Measurements from ENCODE around the gene AIP. TPM values are rescaled to one million over a fixed set of nuclear protein-coding genes. Genes with fewer than 3 reads are reported as not detected.
"Not testable (repeated sequence)": the region's sequence is repeated elsewhere in the genome, so short reads cannot be mapped to it uniquely, and the experiment has no call there.

AIP gene
- total RNA-seq, 2 experiments from 2014 or later = 149 to 164 TPM

- Mint-ChIP-seq H3K27ac (peak overlapping the region; percentile 99), H3K9me3 (no peaks in the 10 kb centered on the region), H3K27me3 (no peaks in the 10 kb centered on the region), H3K4me1 (peaks cover 56% of the 10 kb centered on the region), H3K4me3 (peak overlapping the region; percentile 86), H3K36me3 (ENCODE audit: low read depth) (peaks cover 40% of the 10 kb centered on the region)
- POLR2A ChIA-PET = interaction anchor here (0.9 to 1.2 kb wide), 2 partner anchors 55 to 146 kb away, joined by 3 to 4 read pairs; partner anchors contain the start of gene NUDT8
- DNase-seq = peak; percentile 68
- CTCF ChIA-PET = interaction anchor here (0.9 to 2.0 kb wide), 5 partner anchors 16 to 83 kb away, joined by 3 to 10 read pairs (median 4); partner anchors contain the start of genes PPP1CA and TMEM134
Observed at GRCh38 chr11:67483831-67484665, 1.2 kb downstream of the AIP start.

GRCh38 chr11:67484847-67485311, 2.1 kb downstream of the AIP start:
- POLR2A ChIA-PET = interaction anchor here (0.9 kb wide), 1 partner anchor 56 kb away, joined by 4 read pairs; no protein-coding TSS in a partner anchor
- no peaks in the 10 kb centered on the region for H3K27me3 Mint-ChIP-seq
- CTCF ChIA-PET = interaction anchor here (0.9 to 1.6 kb wide), 5 partner anchors 18 to 84 kb away, joined by 3 to 4 read pairs (median 4); partner anchors contain the start of gene PITPNM1
- peaks cover 44% of the 10 kb centered on the region for H3K36me3 Mint-ChIP-seq (ENCODE audit: low read depth)
- peak; percentile 70 for DNase-seq
- H3K27ac Mint-ChIP-seq = peak overlapping the region; percentile 99
- H3K9me3 Mint-ChIP-seq = no peaks in the 10 kb centered on the region
- peak overlapping the region; percentile 86 for H3K4me3 Mint-ChIP-seq
- H3K4me1 Mint-ChIP-seq = peaks cover 58% of the 10 kb centered on the region

DNA sequence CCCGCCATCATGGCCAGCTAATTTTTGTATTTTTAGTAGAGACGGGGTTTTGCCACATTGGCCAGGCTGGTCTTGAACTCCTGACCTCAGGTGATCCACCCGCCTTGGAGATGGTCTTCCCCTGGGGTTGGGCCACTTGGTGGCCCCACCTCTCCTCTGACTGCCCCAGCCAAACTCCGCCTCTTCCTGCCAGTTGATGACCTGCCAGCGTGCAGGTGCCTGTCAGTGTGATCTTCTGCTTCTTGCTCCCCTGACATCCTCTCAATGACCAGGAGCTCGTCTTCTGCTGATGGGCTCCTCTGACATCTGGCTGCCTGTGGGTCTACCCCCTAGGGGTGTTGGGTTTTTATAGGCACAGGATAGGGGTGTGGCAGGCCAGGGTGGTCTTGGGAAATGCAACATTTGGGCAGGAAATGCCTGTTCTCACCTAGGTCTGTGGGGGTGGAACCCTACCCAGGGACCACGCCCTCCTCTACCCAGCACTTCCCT, 3.1 kb downstream of the AIP start:
- ChIA-PET CTCF (interaction anchor here (1.1 to 1.5 kb wide), 4 partner anchors 20 to 136 kb away, joined by 3 to 5 read pairs (median 4); partner anchors contain the start of gene PITPNM1), POLR2A (interaction anchor here (1.6 kb wide), 1 partner anchor 49 kb away, joined by 3 read pairs; no protein-coding TSS in a partner anchor)
- Mint-ChIP-seq H3K27ac (peak overlapping the region; percentile 99), H3K36me3 (ENCODE audit: low read depth) (peaks cover 46% of the 10 kb centered on the region), H3K4me1 (peaks cover 58% of the 10 kb centered on the region), H3K4me3 (peak overlapping the region; percentile 86)
- H3K9me3 Mint-ChIP-seq, H3K27me3 Mint-ChIP-seq: not testable (repeated sequence)
- DNase-seq = peak; percentile 60

DNA sequence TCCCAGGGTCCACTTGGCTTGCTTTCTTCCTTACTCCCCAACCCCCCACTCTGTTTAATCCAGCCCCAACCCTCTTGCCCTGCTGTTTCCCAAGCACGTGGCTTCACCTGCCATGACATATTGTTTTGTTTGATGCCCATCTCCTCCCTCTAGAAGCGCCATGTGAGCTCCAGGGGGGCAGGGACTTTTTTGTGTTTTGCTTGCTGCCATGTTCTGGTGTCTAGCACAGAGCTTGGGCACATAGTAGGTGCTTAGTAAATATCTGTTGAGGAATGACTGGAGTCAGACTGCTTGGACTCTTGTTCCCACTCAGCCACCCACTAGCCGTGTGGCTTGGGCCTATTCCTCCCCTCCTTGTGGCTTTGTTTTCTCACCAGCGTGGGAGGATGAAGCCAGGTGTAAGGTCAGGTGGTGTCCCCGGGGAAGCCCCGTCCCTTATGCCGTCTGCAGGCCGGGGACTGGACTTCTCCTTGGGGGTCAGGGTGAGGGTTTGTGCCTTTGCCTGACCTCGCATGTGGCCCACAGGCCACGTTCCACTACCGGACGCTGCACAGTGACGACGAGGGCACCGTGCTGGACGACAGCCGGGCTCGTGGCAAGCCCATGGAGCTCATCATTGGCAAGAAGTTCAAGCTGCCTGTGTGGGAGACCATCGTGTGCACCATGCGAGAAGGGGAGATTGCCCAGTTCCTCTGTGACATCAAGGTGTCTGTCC, 3.8 kb downstream of the AIP start:
- no peaks in the 10 kb centered on the region for H3K9me3 Mint-ChIP-seq
- no peak for DNase-seq
- no peaks in the 10 kb centered on the region for H3K27me3 Mint-ChIP-seq
- peaks cover 58% of the 10 kb centered on the region for H3K4me1 Mint-ChIP-seq
- ChIA-PET POLR2A (interaction anchor here (0.6 to 1.6 kb wide), 2 partner anchors 50 to 89 kb away, joined by 3 read pairs; no protein-coding TSS in a partner anchor), CTCF (interaction anchor here (1.1 to 1.5 kb wide), 3 partner anchors 31 to 137 kb away, joined by 3 to 5 read pairs (median 3); no protein-coding TSS in a partner anchor)
- peaks cover 50% of the 10 kb centered on the region for H3K36me3 Mint-ChIP-seq (ENCODE audit: low read depth)
- H3K27ac Mint-ChIP-seq = peak overlapping the region; percentile 99
- peak overlapping the region; percentile 86 for H3K4me3 Mint-ChIP-seq

DNA sequence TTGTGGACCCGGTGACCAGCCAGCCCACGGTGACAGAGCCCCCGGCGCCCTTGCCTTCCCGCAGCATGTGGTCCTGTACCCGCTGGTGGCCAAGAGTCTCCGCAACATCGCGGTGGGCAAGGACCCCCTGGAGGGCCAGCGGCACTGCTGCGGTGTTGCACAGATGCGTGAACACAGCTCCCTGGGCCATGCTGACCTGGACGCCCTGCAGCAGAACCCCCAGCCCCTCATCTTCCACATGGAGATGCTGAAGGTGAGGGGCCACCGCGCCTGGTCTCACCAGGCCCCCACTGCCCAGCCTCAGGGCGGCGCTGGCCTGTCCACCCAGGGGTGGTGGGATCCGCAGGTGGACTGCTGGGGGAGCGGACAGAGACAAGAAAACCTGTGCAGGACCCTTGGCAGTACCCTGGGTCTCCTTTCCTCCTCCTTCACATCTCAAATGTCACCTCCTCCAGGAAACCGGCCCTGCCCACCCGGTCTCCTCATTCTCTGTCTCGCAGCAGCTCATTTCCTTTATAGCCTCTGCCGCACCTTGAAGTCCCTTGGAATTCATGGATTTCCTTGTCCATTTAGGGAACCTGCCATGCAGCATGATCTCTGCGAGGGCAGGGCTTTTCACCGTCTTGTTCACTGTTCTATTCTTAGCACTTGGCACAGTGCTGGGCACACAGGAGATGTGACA, 6.5 kb downstream of the AIP start:
- Mint-ChIP-seq H3K36me3 (ENCODE audit: low read depth) (peaks cover 55% of the 10 kb centered on the region), H3K27ac (peak overlapping the region; percentile 41), H3K4me1 (peaks cover 45% of the 10 kb centered on the region), H3K4me3 (no peak overlapping the region), H3K9me3 (no peaks in the 10 kb centered on the region), H3K27me3 (no peaks in the 10 kb centered on the region)
- POLR2A ChIA-PET = no interaction called here
- no peak for DNase-seq
- CTCF ChIA-PET = interaction anchor here (1.1 to 1.9 kb wide), 3 partner anchors 16 to 85 kb away, joined by 3 to 7 read pairs (median 5); partner anchors contain the start of genes PITPNM1, PTPRCAP and TBC1D10C

DNA sequence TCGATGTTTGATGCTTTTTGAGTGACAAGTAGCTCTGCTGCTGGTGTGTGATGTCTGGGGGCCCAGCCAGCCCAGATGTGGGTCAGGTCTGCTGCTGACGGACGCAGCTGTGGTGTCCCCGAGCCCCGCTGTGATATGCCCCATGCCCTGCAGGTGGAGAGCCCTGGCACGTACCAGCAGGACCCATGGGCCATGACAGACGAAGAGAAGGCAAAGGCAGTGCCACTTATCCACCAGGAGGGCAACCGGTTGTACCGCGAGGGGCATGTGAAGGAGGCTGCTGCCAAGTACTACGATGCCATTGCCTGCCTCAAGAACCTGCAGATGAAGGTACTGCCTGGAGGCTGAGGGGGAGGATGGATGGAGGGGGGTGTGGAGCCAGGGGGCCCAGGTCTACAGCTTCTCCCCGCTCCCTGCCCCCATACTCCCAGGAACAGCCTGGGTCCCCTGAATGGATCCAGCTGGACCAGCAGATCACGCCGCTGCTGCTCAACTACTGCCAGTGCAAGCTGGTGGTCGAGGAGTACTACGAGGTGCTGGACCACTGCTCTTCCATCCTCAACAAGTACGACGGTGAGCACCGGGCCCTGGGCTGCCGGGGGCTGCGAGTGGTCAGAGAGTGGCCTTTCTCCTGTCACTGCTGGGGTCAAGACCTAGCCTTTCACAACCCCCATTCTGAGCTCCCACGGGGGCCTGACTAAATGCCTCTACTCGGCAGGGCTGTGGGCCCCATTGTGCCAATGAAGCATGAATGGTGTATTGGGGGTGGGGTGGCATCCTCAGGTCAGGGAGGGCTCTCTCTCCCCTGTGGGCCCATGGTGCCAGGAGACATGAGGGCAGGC, 7.3 kb downstream of the AIP start:
- H3K4me3 Mint-ChIP-seq = no peak overlapping the region
- ChIA-PET POLR2A (no interaction called here), CTCF (interaction anchor here (1.1 to 1.9 kb wide), 3 partner anchors 16 to 138 kb away, joined by 3 to 7 read pairs (median 4); partner anchors contain the start of genes PITPNM1 and PTPRCAP)
- H3K4me1 Mint-ChIP-seq = peaks cover 37% of the 10 kb centered on the region
- H3K36me3 Mint-ChIP-seq (ENCODE audit: low read depth) = peaks cover 47% of the 10 kb centered on the region
- no peaks in the 10 kb centered on the region for H3K9me3 Mint-ChIP-seq
- H3K27me3 Mint-ChIP-seq = no peaks in the 10 kb centered on the region
- no peak for DNase-seq
- H3K27ac Mint-ChIP-seq = no peak overlapping the region

GRCh38 chr11:67490727-67491065, 7.9 kb downstream of the AIP start:
- ChIA-PET POLR2A (no interaction called here), CTCF (interaction anchor here (0.9 to 2.4 kb wide), 6 partner anchors 15 to 145 kb away, joined by 3 to 11 read pairs (median 4); partner anchors contain the start of genes PITPNM1, PPP1CA and PTPRCAP)
- Mint-ChIP-seq H3K9me3 (no peaks in the 10 kb centered on the region), H3K27me3 (no peaks in the 10 kb centered on the region), H3K27ac (peak overlapping the region; percentile 13), H3K4me3 (no peak overlapping the region), H3K4me1 (peaks cover 35% of the 10 kb centered on the region), H3K36me3 (ENCODE audit: low read depth) (peaks cover 48% of the 10 kb centered on the region)
- no peak for DNase-seq

DNA sequence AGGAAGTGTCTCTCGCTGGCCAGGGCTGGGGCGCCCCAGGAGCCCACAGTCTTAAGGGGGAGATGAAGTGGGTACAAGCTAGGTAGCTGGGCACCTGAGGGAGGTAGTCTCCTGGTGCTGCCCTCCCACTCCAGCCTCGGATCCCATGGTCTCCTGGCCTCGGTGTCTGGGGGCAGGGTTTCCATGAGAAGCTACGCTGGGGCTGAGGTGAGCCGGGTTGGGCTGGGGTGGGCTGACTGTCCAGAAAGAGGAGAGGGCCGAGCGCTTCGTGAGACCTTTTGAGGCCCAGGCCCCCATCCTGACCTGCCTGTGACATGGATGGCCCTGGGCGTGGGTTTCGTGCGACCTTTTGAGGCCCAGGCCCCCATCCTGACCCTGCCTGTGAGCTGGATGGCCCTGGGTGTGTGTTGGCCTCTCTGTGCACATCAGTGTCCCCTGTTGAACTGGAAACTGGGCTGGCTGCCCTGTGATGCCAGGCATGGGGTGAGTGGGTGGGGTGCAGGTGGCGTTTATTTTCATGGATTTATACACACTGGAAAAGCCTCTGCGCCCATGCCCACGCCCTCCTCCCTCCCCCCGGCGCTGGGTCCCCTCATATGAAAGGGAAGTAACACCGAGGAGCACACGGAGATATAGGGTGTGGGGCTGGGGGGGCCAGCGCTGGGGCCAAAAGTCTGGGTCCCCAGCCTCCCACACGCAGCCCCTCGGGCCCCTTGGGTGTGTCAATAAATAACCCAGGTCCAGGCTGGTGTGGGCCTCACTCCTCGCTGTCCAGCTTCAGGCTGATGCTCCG, 8.6 kb downstream of the AIP start:
- CTCF ChIA-PET = interaction anchor here (0.9 to 2.4 kb wide), 8 partner anchors 14 to 146 kb away, joined by 3 to 11 read pairs (median 4); partner anchors contain the start of genes PITPNM1, PPP1CA and TBC1D10C
- H3K9me3 Mint-ChIP-seq = no peaks in the 10 kb centered on the region
- H3K27me3 Mint-ChIP-seq = no peaks in the 10 kb centered on the region
- H3K4me1 Mint-ChIP-seq = peaks cover 27% of the 10 kb centered on the region
- no peak for DNase-seq
- peak overlapping the region; percentile 31 for H3K27ac Mint-ChIP-seq
- POLR2A ChIA-PET = no interaction called here
- H3K36me3 Mint-ChIP-seq (ENCODE audit: low read depth) = peaks cover 46% of the 10 kb centered on the region
- no peak overlapping the region for H3K4me3 Mint-ChIP-seq

GRCh38 chr11:67492069-67492727, 9.4 kb downstream of the AIP start:
- Mint-ChIP-seq H3K36me3 (ENCODE audit: low read depth) (peaks cover 41% of the 10 kb centered on the region), H3K4me3 (no peak overlapping the region), H3K27ac (no peak overlapping the region), H3K27me3 (no peaks in the 10 kb centered on the region), H3K9me3 (no peaks in the 10 kb centered on the region), H3K4me1 (peaks cover 20% of the 10 kb centered on the region)
- DNase-seq = no peak
- ChIA-PET POLR2A (no interaction called here), CTCF (interaction anchor here (0.9 to 2.4 kb wide), 6 partner anchors 12 to 123 kb away, joined by 3 to 11 read pairs (median 3); partner anchors contain the start of genes PITPNM1, PPP1CA and TBC1D10C)

DNA sequence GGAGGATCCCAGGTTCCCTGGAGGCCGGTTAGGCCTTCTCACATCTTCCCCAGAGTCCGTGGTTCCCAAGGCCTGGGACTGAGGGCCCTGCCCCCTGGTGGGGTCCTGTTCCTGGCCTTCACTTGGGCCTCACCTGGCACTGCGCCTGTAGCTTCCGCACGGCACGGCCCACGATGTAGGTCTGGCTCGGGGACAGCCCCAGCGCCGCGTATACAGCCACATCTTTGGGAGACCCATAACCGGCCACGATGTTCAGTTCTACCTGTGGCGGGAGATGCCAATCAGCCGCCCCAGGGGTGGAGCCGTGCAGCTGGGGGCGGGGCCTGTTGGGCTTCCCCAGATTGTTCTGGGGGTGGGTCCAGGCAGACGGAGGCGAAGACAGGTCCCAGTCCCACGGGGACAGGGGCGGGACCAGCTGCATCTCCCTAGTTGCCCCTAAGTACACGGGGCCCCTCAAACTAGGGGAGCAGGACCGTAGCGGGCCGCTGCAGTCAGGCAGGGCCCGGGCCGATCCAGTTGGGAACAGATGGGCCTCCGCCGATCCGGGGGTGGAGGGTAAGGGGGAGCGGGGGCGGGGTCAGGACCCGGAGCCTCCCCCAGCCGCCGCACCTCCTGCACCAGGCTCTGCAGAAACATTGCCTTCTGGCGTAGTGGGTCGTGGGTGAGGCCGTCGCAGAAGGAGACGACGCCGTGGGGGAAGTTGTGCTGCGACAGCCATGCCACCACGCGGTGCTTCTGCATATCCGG, 10.1 kb downstream of the AIP start:
- POLR2A ChIA-PET = no interaction called here
- Mint-ChIP-seq H3K27ac (no peak overlapping the region), H3K36me3 (ENCODE audit: low read depth) (peaks cover 37% of the 10 kb centered on the region), H3K27me3 (no peaks in the 10 kb centered on the region), H3K4me3 (no peak overlapping the region), H3K4me1 (peaks cover 12% of the 10 kb centered on the region), H3K9me3 (no peaks in the 10 kb centered on the region)
- DNase-seq = no peak
- CTCF ChIA-PET = interaction anchor here (0.6 to 2.4 kb wide), 4 partner anchors 12 to 176 kb away, joined by 3 to 11 read pairs (median 4); partner anchors contain the start of genes PITPNM1 and PPP1CA
